Stimulated activated CD4-positive, alpha-beta T cell treated with anti-CD3 and anti-CD28 coated beads, Interleukin-4, amount 100 ng/mL, for 1 hour (primary cell): ENCODE measurements around the gene METTL25B.

Experiments used
- DNase-seq: peaks from one replicate; pipeline ENCODE4 v3.0.0-alpha.2; 2020

Gene METTL25B

DNA sequence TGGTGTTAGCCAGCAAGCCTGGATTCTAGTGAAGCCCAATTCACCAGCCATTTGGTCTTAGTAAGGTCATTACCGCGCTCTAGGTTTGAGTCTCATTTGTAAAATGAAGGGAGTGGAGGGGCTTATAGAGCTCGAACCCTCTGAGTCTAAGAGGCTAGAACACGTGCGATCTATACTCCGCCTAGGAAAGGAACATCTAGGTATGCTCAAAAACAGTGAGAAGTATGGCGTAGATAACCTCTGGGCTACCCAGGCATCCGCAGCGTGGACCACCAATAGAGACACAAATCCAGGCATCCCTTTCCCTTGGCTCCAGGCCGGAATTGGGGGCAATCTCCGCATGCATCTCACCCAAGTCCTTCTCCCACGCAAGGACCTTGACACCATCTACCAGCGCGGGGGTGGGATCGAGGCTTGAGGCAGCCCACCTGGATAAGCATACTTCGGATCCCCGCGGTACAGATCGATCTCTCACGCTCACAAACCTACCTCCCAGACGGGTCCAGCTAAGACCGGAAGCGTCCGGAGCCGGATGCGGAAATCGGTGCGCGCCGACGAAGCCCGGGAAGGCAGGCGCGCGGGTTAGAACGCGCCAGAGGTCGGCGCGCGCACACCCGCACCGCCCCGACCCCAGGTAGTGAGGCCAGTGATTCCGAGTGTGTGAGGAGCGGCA is at the start of gene METTL25B:
Gene METTL25B, plus strand, starts transcription at position 544 of the 673 bp plus-strand sequence. CDS start 636 bp downstream, outside the sequence.
- peak; percentile 76 for DNase-seq

DNA sequence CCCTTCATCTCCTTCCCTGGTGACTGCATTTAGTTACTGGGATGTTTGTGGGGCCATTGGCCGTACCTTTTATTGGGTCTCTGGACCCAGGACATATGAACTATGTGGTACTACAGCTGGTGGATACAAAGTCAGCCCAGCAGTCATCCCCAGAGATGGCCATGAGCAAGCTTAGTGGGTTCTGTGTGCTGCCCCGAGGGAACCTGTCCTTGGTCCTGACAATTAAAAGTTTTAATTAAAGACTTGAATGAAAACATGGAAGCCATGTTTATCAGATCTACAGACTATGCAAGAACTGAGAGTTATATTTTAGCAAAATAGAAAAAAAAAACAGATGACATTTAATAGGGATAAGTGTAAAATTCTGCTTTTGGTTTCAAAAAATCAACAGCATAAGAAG is 48.2 kb upstream of the METTL25B start:
- no peak for DNase-seq

GRCh38 chr1:156681196-156681960 is 46.9 kb upstream of the METTL25B start:
- DNase-seq = no peak

DNA sequence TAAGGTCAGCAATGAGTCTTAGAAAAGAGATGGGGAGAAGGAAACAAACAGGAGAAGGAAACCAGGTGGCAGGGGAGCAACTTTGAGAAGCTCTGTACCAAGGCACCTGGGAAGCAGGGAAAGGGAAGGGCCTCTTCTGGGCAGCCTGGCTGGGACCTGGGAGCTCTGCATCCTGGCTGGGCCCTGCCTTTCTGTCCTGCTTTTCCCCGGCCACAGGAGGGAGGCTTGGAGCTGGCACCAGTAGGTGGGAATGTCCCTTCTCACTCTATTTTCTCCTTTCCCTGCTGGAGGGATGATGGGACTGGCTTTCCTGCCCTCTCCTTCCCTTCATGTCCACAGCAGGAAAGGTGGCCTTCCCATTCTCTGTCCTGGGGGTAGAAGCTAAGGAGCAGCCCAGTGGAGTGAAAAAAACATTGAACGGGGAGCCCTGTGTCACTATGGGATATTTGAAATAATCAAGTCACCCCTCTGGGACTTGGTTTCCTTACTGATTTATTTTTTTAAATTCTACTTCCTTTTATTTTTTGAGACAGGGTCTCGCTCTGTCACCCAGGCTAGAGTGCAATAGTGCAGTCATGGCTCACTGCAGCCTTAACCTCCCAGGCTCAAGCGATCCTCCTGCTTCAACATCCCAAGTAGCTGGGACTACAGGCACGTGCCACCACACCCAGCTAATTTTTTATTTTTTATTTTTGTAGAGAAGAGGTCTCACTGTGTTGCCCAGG is 45.9 kb upstream of the METTL25B start:
- no peak for DNase-seq

- DNase-seq = no peak
These were observed 44.0 kb upstream of the METTL25B start for GRCh38 chr1:156684227-156684782.

DNA sequence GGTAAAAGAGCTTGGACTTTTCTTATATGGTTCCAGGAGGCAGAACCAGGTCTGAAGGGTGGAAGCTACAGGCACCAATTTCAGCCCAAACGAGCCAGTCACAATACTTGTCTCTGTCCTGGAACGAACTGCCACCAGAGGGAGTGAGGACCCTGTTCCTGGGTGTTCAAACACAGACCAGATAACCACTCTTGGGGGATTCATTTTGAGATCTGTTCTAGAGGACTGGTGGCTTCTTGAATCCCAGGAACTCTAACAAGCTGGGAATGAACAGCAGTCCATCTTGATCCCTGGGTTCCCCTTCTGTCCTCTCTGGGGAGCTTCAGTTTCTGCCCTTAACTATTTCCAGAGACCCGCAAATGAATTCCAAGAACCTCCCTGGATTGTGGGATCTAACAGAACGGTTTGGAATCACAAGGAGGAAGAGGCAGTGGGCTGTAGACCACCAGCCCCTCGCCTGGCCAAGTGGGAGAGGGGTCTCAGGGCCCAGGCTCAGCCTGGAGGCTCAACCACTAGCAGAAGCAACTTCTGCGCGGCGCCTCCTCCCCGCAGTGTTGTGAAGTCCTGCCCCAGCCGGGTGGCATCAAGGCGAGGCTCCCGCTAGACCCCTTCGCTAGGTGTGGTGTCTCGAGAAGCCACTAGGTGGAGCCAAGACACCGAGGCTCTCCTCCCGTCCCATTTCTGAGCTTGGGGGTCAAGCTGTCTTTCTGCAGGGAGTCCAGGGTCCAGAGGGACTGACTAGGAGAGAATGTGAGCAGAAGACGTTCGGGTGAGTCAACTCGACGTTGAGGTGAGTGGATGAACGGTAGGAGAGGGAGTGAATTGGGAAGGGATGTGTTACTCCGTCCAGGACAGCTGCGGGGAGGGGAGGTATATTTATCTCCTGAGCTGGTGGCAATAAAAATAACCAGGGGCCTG is 39.0 kb upstream of the METTL25B start:
- peak; percentile 74 for DNase-seq

DNA sequence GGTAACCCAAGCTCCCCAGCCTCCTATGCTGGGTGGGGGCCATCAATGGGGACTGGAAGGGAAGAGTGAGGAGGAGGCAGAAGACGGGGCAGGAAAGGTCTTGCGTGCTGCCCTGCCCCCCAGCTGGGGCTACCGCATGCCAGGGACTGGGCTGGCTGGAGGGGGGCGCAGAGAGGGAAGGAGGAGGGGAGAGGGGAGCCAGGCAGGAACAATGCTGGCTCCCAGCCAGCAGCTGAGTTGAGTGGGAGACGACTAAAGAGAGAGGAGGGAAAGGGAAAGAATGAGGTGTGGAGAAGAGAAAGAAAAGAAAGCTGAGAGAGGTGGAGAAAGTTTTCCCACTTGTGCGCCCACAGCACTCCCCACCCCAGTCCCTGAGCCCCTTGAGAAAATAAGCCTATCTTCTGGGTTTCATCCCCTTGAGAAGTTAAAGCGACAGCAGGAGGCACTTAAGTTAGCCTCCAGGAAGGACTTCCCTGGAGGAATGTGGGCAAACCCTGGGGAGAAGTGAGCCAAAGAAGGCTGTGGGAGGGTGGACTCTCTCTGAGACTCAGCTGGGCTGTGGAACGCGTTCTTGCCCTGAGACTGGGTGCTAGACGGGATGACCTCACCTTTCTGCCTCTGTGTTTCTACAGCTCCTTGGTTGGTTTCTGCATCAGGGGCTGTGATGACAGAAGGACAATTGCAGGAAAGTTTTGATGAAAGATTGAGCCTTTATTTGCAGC is 38.2 kb upstream of the METTL25B start:
- DNase-seq = no peak

GRCh38 chr1:156690675-156691036 is 37.6 kb upstream of the METTL25B start:
- DNase-seq = no peak

DNA sequence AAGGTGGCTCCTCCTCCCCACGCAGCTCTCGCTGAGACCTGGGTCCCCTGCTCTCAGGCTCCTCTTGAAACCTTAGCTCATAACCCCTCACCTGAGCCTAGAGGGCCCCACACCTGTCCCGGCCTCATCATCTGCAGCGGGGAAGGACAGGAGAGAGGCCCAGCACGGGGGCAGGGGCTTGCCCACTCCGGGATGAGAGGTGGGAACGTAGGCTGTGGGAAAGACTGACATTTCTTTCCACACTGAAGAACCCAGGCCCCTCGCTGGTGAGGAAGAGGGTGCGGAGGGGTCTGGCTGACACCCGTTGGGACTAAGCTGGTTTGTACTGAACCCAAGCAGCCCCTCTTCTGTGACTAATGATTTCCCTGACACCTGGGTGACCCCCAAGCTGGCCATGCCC is 37.1 kb upstream of the METTL25B start:
- DNase-seq = no peak

- no peak for DNase-seq
These were observed 36.4 kb upstream of the METTL25B start for GRCh38 chr1:156691665-156692440.

GRCh38 chr1:156692441-156692924 is 35.8 kb upstream of the METTL25B start:
- no peak for DNase-seq

DNA sequence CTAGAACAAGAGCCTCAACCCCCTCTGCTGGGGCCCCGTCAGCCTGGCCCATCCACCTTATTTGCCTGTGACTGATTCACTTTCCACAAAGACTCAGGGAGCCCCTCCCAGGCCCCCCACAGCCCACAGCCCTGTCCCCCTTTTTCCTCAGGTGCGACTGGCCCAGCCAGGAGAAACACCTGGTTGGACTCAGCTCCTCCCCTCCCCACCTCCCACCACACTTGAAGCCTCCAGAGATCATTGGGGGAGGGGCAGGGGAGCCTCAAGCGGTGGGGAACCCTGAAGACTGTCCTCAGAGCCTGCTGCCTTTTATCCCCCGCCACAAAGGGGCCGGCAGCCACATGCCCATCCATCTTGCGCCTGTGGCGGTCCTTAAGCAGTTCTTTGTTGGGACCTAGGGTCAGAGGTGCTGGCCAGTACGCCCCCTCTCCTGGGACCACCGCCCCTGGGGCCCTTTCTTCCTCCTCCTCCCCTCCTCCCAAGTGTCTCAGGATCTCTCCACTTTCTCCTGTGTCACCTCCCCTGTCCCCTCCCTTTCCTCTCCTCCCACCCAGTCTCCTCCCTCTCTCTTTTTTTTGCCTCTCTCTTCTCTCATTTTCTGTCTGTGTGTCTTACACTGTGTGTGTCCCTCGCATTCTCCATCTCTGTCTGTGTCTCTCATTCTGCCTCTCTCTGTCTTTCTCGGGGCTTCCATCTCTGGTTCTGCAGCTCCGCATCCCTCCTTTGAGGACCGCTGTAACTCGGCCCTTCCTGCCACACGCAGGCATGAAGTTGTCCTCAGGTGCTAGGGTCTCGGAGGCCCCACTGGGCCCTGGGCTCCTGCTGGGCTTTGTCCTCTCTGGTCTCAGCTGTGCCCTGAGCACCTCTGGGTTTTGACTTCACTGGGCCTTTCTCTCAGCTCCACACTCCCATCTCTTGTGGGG is 35.1 kb upstream of the METTL25B start:
- no peak for DNase-seq

DNA sequence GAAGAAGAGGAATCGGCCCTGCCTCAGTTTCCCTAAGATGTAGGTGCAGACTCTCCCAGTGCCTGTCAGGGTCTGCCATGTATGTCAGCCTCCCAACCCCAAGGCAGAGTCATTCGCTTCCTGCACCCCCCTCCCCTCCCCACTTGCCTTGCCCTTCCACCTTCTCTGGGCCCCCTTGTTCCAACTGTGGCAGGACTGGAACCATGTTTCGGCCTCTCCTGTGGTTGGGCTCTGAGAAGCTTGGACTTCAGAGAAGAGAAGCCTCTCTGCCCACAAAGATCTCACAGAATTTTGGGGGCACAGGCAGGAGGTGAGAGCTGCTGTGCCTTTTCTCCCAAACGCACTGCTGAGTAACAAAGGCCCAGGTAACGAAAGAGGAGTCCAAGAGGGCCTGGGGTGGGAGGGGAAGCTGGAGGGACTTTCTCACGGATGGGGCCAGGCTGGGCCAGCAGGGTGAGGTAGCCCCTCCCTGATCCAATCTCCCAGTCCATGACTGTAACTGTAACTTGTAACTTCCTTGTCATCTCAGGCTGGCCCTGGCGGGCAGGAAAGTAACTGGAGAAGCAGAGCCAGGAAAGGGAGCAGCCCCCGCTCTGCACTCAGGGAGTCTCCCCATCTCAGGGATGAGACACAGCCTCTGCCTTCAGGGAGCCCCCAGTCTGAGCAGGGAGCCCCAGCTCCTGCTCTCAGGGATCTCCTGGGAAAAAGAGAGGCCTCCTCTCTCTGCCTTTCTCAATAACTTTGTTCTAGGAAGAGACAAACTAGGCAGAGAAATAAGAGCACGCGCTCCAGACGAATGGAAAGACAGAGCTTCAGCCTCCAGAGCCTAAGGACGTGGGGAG is 34.2 kb upstream of the METTL25B start:
- no peak for DNase-seq

- DNase-seq = no peak
These were observed 33.6 kb upstream of the METTL25B start for GRCh38 chr1:156694690-156694962.

DNA sequence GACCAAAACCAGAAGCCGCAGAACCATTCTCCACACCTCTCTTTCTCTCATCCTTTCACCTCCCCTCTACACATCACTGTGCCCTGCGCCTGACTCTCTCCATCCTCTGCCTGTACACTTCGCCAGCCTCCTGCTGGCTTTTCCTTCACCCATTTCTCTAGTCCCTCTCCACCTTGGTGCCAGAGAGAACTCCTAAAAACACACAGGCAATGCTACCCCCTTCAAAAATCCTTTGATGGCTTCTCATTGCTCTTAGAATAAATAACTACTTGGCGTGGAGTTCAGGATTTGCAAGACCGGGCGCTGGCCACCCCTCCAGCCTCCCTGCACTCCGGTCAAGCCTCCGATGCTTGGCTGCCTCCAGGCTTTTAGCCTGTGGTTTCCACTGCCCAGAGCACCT is 31.5 kb upstream of the METTL25B start:
- DNase-seq = no peak

DNA sequence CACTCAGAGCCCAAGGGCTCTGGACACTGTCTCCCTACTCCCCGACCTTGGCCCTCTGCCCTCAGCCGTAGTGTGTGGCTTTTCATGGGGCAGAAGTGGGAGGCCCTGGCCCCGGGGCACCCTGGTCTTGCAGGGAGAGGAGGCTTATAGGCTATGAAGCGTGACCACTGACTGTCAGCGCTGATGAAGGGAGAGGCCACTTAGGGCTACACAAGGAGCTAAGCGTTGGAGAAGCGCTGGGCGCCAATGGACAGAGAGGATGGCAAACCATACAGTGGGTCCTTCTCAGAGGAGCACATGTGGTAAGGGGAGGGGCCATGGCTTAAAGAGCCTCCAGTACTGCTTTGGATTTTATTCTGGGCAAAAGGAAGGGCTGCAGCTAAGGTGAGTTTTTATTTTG is 30.8 kb upstream of the METTL25B start:
- no peak for DNase-seq

DNA sequence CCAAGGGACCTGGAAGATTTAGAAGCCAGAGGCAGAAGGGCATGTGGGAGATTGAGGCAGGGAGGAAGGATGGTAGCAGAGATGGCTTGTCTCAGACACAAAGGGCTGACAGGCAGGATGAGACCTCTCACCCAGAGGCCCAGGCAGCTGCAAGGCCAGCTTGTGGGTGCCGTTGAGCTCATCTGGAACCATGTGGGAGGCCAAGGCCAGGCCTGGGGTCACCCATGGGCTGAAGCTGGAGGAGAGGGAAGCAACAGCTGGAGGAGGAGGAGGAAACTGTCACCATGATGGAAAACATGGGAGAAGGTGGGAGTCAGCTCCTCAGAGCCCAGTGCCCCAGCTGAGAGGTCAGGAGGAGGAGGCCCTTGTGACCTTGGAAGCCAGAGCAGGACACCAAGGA is 29.3 kb upstream of the METTL25B start:
- DNase-seq = no peak

DNA sequence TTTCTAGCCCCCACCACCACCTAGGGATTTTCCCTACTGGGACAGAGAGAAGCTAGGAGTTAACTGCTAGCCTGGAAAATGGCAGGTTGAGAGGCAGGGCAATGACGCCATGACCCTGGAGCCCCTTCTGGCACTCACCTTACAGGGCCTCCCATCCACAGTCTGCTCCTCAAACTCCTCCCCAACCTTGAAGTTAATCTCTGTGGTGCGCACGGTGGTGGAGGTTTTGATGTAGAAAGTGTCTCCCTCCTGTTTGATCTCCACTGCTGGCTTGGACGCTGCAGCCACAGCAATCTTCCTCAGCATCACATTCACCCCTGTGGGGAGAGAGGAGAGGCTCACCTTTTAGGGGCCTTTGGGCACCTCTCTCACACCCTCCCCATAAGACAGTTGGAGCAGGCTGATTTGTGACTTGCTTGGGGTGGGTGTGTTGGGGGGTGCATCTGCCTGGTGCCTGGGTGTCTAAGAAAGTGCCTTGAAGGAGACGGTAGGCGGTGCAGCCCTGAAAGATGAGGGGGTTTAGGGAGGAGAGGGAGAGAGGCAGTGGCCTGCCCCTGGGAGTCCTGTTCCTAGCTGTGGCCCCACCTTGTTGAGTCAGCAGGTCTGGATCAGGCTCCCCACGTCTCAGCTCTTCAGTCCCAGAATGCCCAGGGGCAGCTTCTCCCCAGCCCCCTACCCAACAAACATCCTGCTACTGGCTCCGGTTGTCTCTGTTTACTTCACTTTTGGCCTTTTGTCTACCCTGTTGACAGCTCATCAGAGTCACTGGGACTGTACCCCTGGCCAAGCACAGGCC is 27.3 kb upstream of the METTL25B start:
- no peak for DNase-seq
